Inflammatory macrophage treated with lipopolysaccharide for 1 hour (primary cell): ENCODE results near the gene LIMCH1.
"Not testable (repeated sequence)": the region's sequence is repeated elsewhere in the genome, so short reads cannot be mapped to it uniquely, and the experiment has no call there.

Experiments used
- DNase-seq, 2 donors: peaks; one replicate each; pipeline ENCODE4 v3.0.0-alpha.2; 2020 to 2022

Gene LIMCH1, protein sequence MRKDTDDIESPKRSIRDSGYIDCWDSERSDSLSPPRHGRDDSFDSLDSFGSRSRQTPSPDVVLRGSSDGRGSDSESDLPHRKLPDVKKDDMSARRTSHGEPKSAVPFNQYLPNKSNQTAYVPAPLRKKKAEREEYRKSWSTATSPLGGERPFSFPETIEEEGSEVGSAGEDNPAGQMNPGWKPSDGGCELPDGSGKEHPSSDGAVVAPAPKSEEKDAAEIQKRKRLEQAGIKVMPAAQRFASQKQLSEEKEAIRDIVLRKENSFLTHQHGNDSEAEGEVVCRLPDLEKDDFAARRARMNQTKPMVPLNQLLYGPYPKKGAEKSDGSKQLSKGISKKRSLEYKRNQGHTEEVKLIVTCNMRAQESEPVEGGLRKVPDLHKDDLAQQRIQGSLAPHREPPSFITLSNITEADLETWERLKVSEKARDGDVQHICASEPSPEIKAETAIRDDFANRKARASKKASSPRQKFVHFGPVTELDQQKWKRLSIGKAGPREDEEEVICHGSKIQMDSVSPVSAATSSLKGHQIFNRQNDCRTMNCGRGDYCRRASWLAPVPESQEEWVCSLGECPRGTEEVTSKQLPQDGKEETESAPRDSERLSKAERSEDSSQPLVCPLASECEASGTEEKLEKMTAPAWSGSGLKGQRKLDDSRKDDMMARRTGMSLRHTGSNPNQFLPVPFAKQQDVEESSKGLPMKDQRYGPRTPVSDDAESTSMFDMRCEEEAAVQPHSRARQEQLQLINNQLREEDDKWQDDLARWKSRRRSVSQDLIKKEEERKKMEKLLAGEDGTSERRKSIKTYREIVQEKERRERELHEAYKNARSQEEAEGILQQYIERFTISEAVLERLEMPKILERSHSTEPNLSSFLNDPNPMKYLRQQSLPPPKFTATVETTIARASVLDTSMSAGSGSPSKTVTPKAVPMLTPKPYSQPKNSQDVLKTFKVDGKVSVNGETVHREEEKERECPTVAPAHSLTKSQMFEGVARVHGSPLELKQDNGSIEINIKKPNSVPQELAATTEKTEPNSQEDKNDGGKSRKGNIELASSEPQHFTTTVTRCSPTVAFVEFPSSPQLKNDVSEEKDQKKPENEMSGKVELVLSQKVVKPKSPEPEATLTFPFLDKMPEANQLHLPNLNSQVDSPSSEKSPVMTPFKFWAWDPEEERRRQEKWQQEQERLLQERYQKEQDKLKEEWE (N-terminal part only)

DNA sequence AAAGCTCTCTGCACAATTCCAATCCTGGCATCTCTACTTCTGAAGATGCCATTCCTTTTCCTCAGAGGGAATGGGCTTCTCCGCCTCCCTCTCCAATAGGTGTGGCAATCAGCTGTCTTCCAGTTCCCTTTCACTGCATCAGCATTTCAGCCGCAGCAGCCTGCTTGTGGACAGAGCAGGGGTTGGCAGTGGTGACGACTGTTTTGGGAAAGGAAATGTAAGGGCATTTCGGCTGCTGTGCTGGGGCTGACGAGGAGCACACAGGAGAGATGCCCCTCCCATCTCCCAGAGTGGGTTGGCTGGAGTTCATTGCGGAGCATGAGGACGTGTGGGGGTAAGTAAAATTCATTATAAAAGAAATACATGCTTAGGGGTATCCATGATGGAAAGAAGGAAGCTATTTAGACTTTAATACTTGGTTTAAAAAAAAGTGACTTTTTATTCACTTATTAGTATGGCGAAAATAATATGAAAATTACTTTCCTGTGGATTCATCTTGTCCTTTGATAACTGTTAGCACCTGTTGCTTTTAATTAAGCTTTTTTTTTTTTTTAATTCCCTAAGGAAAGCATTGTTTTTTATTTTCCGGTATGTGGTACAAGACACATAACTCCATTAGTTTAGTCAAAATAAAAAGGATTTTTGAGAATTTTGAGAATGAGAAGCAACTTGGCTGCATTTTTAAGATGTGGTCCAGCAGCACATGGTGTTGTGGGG is at the start of gene LIMCH1:
Gene LIMCH1, plus strand, starts transcription at position 141 of the 717 bp plus-strand sequence. CDS start 67,839 bp downstream, outside the sequence.
- peak in 1 of 2 donors; percentile 27 for DNase-seq

DNA sequence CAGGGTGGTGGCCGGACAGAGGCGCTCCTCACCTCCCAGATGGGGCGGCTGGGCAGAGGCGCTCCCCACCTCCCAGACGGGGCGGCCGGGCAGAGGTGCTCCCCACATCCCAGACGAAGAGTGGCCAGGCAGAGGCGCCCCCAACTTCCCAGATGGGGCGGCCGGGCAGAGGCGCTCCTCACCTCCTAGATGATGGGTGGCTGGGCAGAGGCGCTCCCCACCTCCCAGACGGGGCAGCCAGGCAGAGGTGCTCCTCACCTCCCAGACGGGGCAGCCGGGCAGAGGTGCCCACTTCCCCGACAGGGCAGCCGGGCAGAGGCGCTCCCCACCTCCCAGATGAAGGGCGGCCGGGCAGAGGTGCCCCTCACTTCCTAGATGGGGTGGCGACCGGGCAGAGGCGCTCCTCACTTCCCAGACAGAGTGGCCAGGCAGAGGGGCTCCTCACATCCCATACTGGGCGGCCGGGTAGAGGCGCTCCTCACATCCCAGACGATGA is 46.8 kb upstream of the LIMCH1 start:
- not testable (repeated sequence) for DNase-seq

DNA sequence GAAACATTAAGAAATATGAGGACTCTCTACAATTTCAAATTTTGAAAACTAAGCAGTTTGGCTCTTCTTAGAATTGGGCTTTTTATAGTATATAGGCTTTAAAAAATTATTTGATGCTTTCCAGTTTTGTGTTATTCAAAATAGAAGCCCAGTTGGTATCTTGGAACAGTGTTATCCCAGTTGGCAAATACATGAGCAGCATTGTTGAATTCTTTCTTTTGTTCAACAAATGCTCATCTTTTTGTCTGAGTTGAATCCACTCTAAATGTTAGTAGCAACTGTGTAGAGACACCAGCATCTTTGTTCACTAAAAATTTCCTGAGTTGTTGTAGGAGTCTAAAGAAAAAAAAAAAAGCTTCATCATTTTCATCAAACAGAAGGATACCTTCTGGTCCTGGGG is 41.0 kb upstream of the LIMCH1 start:
- DNase-seq = no peak

DNA sequence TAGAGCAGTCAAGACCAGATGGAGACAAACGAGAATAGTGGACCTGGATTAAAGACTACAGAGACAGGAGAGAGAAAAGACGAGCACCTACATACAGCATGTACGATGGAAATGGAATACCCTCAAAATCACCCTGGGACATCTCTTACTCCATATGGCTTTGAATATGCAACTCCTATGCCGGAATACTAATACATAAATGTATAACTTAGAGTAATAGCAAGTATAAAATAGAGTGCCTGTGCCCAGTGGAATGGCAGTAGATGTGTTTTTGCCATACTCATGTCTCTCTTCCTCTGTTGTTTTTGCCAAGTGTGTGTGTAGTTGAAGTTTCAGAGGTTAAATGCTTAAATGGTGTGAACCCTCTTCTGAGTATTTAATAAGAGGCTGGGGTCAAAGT is 39.8 kb upstream of the LIMCH1 start:
- DNase-seq = no peak

DNA sequence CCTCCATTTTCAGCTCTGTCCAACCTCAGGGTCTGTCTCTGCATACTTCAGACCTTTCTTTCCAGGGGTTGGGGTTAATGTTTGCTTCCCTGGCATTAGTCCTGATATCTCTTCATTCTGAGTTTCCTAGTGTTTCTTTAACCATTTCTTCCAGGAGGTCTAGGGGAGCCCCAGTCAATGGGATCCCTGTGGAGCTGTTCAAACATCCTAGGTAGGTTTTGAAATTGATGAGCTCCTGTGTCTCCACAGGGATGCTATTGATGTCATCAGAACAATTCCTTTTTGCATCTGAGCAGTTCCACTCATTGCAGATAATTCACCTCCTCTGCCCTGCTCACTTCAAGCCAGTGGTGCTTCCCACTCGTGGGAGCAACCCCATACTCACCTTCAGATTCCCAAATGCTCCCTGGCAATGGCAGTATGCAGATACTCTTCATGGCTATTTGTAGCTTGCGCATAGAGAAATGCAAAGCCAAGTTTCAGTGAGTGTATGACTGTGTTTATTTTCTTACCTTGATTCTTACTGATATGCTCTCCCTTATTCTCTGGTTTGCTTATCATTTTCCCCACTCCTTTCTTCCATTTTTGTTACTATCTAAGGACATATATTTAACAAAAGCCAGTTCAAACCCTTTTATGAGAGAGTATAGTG is 33.7 kb upstream of the LIMCH1 start:
- no peak for DNase-seq

DNA sequence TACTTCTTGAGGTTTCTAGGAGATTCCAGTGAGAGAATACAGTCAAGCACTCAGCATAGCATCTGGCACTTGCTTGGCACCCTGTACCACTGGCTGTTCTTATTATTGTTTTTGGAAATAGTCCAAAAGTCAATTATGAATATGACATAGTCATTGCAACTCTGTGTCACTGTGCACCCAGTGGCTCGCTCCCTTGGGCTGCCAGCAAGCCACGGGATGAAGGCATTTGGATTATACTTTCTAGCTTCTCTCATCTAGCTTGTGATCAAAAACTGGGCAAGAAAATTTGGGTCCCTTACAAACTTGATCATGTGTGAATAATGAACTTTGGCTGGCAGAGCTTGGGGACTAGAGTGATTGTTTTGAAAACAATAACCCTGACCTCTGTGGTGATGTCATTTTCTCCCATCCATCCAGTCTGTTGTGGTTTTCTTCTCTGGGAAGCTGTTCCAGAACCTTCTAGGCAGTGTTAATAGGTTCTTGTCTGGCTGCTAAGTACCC is 32.7 kb upstream of the LIMCH1 start:
- no peak for DNase-seq

DNA sequence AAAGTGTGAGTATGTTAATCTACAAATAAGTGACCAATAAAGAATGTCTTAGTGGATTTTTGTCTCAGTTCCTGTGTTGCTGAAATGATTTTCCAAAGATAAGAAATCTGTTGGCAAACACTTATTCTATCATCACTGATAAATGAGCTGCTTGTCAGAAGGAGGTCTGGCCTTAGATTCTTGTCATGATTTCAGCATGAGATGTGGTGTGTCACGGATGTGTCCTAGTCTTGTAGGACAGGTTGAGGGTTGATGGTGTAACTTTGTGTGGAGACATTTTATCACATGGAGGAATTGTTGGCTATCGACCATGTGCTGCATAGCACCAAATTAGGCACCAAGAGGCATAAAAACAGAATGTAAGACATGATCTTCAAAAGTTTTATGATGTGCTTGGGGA is 31.8 kb upstream of the LIMCH1 start:
- DNase-seq = no peak

DNA sequence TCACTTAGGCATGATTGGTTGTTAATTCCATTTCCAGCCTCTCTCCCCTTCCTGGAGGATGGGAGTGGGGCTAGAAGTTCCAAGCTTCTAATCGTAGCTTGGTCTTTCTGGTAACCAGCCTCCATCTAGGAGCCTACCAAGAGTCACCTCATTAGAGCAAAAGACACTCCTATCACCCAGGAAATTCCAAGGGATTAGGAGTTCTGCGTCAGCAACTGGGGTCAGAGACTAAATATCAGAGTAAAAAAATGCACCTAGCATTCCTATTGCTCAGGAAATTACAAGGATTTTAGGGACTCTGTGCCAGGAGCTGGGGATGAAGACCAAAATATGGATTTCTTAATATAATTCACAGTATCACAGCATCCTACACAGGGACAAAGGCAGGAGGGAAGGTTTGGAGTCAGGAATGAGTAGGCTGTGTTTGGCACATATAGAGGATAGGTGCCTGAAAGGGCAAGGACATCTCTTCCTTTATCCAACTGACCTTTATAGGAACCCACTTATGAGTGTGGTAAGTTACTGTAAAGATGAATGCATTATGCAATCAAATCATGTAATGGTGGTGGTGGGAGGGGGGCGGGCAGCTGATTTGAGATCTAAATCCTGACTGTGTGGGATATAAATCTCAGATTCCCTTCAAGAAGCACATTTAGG is 30.5 kb upstream of the LIMCH1 start:
- no peak for DNase-seq

DNA sequence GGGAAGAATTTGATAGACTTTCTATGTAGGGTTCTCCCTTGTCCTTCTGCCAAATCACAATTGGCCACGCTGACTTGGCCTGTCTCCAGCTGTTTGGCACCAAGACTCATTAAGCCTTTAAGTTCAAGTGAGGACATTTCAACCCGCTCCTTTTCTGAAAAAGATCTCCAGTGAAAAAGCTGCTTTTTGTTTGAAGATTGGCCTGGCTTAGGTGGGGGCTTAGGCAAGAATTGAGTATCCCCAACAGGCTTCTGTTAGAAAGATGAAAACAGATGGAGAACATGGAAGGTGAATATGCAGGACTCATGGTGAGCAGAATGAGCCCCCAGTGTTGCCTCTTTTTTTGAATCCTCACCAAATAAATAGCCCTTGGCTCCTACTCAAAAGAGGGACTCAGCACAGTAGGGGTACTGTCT is 28.5 kb upstream of the LIMCH1 start:
- no peak for DNase-seq

DNA sequence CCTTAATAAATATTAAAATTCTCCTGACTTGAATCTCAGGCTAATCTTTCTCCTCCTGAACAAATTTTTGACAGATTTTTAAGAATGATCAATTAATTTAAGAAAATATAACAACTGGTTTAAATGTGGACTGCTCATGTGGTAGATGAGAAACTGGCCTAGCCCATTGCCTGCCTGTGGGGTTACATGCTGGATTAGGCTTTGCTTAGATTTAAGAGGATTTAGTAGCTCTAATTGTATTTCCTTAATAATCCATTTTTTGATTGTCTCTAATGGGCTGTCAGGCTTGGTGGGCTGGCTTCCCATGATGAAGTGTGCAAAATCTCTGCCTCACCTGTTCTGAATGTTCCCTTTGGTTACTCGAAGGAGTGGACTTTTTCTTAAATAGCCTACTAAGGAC is 27.8 kb upstream of the LIMCH1 start:
- DNase-seq = no peak

DNA sequence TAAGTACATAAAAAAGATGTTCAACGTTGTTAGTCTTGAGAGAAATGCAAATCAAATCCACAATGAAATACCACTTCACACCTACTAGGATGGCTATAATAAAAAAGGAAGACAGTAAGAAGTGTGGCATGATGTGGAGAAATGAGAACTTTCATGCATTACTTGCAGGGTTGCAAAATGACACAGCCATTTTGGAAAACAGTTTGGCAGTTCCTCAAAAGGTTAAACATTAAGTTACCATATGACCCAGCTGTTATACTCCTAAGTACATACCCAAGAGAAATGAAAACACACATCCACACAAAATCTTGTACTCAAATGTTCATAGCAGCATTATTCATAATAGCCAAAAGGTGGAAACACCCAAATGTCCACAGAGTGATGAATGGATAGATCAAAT is 25.8 kb upstream of the LIMCH1 start:
- peak; percentile 65 to 72 for DNase-seq

DNA sequence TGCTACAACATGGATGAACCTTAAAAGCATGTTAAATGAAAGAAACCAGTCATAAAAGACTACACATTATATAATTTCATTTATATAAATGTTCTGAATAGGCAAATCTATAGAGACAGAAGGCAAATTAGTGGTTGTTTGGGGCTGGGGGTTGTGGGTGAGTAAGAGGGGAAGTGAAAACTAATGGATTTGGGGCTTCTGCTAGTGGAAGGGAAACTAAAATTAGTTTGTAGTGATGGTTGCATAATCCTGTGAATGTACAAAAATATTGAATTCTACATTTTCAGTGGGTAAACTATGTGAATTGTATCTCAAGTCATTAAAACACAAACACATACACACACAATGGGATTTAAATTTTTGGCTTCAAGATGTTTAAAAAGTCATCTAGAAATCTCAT is 25.4 kb upstream of the LIMCH1 start:
- DNase-seq = peak; percentile 58 to 78

DNA sequence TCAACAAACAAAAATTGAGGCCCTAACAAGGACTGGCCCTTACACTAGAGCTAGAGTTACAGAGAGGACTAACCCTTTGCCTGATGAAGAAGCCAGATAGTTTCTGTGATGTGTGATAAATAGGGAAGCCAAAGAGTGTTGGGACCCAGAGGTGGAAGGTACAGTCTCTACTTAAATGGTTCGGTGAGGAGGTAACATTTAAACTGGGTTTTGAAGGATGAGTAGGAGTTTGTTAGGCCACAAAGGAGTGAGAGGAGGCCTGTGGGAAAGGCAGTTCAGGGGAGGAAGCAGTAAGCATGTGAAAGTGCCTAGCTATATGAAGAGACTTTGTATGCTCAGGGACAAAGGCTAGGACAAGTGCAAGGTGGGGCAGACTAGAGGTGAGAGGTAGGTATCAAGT is 23.8 kb upstream of the LIMCH1 start:
- DNase-seq = no peak

DNA sequence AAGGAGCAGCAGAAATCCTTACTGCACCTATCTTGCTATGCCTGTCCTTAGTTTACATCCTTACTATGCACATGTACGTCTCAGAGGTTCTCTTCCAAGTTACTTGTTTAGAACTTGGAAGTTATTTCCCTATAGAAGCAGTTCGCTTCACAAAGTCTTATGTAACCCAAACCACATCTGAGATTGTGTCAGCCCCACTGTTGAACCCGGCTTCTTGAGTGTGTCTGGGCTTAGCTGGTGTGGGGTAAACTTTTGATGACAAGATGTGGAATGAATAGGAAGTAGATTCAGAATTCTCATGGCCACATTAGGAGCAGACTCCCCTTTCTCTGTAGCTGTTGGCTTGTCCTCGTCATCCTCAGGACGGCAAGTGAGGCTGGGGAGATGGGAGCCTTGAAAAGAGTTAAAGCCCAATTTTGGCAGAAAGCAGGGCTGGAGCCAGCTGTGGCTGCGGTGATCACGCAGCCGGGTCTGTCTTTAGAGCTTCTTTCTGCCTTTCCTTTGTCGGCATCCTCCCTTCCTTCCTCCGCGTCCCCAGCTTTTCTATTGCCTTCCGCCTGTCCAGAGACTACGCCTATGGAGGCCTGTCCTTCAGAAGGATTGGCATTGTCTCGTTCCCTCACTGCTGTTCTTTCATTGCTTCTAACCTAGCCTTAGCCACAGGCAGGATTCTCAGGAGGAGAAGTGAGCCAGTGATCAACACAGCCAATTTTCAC is 23.0 kb upstream of the LIMCH1 start:
- DNase-seq = peak; percentile 56 to 72

DNA sequence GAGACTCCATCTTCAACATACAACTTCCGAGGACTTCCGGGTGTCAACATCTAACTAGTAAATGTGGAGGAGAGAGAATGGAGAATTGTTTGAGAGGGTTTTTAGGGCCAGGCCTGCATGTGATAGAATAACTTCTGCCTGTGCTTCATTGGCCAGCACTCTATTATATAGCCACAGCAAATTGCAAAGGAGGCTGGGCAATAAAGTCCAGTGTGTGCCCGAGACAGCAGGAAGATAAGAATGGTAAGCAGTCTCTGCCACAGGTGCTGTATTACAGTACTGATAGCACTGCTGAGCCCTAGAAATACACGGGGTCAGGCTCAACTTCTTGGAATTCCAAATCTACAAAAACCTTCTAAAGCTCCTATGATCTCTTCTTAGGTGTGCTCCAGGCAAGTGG is 20.8 kb upstream of the LIMCH1 start:
- no peak for DNase-seq

DNA sequence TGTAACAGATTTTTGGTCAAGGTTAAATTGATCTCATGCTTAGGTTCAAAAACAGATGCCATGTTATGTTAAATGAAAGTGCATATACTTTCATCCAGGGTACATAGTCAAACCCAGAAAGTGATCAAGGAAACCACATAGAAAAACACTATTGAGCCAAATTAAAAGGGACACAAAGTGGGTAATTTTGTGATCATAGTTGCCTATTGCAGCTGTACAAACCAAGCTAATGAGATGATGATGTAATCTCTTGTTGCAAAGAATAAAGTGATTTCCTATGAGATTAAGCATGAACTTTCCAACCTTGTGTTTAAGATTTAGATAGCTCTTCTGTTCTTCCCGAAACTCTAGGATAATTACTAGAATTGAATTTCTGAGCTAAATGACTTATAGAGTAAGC is 20.2 kb upstream of the LIMCH1 start:
- DNase-seq = no peak

DNA sequence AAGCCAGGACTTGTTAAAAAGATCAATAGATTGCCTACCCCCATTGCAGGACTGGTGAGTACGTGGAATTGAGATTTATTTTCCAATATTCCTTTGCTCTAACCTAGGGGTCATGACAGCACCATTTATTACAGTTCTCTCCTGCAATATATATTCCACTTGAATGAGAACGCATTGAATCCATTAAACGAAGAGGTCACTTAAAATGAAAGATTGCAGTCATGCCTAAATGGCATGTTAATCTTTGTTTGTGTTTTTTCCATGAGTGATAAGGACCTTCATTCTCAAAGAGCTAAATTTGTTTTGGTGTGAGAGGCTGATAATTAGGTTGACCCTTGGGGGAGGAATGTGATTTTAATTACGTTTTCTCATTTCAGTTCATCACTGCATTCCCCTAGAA is 13.5 kb upstream of the LIMCH1 start:
- DNase-seq = no peak

DNA sequence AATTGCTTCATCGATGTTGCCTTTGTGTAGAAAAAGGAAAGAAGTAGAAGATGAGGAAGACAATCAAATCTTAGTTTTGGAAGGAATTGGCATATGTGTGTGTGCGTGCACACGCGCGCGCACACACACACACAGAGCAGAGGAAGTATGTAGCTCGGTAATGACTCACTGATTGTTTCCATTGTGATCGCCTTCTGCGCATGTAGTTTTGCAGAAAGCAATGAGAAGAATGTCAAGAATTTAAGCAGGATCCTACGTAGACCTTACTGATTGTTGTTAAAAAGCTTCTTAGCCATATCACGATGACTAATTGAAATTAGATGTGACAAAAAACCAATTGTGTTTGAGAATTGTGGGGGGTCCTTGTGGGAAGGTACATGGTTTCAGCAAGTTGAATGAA is 12.8 kb upstream of the LIMCH1 start:
- no peak for DNase-seq

DNA sequence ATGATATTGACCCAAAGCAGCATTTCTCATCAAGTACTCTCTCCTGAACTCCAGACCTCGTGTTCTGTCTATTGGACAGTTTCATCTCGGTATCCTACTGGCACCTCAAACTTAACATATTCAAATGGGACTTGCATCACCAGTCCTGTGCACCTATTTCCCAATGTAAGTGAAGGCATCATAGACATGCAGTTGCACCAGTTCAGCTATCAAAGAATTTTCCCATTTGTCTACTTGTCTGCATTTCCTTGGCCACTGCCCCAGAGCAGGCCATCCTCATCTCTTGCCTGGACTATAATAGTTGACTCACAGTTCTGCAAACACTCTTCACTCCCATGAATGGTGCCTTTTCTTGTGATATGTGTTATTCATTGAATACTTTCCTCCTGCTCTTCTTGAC is 11.3 kb upstream of the LIMCH1 start:
- DNase-seq = no peak

DNA sequence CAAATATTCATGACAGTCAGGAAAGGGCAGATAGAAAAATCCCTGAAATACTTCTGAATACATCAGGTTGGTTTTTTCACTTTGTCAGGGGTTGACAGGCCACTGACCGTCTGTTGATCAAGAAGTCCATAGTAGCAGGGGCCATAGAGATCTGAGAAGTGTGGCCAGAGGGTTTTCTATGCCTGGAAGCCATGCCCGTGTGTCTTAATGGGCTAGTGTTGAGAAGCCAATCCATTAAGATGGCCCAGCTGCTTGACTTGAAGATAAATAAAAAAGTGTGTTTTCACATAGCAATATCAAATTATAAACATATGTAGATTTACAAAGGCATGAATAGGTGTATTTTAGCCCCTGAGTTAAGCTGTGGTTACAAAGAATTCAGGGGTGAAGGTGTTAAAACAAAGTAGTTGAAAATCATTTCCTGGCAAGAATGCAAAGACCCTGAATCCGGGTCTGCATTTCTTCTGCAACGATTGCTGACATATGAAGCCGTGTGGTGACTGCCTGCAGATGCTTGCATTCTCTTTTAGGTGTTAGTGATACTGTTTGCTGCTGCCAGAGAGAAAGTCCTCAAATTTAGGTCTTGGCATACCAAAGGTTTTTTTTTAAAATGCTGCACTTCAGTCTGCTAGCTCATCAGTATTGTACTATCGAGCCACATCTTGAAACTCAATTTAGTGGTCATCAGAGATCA is 9.3 kb upstream of the LIMCH1 start:
- no peak for DNase-seq
